Nephron progenitor cell (in vitro differentiated cells): ENCODE results near the gene METTL14.

Experiments
- DNase-seq: peaks from one replicate; pipeline ENCODE4 v3.0.0; 2021
- H3K27ac Mint-ChIP-seq: 2 replicates; pipeline ENCODE4 v1.8.0; 2021; ENCODE audit warnings: mild to moderate bottlenecking, moderate library complexity, mixed read lengths
- H3K27me3 Mint-ChIP-seq: 2 replicates; pipeline ENCODE4 v1.8.0; 2021; ENCODE audit warnings: mild to moderate bottlenecking, low read depth, mixed read lengths; ENCODE audit not compliant: poor library complexity
- H3K36me3 Mint-ChIP-seq: 2 replicates; pipeline ENCODE4 v1.8.0; 2021; ENCODE audit warnings: low read depth, mixed read lengths
- H3K4me1 Mint-ChIP-seq: 2 replicates; pipeline ENCODE4 v1.8.0; 2021; ENCODE audit warnings: mixed read lengths
- H3K4me3 Mint-ChIP-seq: 2 replicates; pipeline ENCODE4 v1.8.0; 2021; ENCODE audit warnings: mild to moderate bottlenecking, moderate library complexity, mixed read lengths
- H3K9me3 Mint-ChIP-seq: 2 replicates; pipeline ENCODE4 v1.8.0; 2021; ENCODE audit warnings: mild to moderate bottlenecking, moderate library complexity, mixed read lengths
- CTCF ChIP-seq: fragments of 200-600 bp; sonication (generic); IDR thresholded peaks from 2 replicates; pipeline ENCODE4 v1.5.0; 2021; ENCODE audit warnings: antibody characterized with exemption

Gene METTL14

GRCh38 chr4:118716304-118716703 is 31.1 kb downstream of the METTL14 start:
- DNase-seq, result no peak
- H3K4me1 Mint-ChIP-seq, result no peaks in the 10 kb centered on the region
- H3K27me3 Mint-ChIP-seq, result no peaks in the 10 kb centered on the region
- H3K4me3 Mint-ChIP-seq, result no peak overlapping the region
- TF ChIP-seq CTCF, result no peak
- peak overlapping the region; percentile 8 for H3K27ac Mint-ChIP-seq
- peaks cover 6% of the 10 kb centered on the region for H3K36me3 Mint-ChIP-seq
- no peaks in the 10 kb centered on the region for H3K9me3 Mint-ChIP-seq

DNA sequence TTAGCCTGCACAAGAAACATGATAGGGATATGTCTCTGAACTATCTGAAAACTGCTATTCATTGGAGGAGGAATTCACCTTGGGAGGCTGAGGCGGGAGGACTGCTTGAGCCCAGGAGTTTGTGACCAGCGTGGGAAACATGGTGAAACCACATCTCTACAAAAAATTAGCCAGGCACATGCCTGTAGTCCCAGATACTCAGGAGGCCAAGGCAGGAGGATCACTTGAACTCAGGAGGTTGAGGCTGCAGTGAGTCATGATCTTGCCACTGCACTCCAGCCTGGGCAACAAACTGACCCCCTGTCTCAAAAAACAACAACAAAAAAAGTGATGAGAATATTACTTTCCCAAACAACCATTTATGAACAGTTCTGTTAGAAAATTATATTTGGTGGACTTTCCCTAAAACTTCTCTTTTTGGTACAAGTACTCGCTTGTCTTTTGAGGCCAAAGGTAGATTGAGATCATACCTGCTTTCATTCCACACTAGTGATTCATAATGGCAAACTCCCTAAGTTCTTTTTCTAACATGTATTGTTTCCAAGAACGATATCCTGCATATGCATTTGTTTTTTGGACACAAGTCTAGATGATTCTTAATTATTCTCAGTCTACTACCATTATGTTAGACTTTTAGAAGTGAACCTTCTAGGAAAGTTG is 33.4 kb downstream of the METTL14 start:
- Mint-ChIP-seq H3K4me3 (no peak overlapping the region), H3K27me3 (no peaks in the 10 kb centered on the region), H3K4me1 (no peaks in the 10 kb centered on the region), H3K36me3 (no peaks in the 10 kb centered on the region), H3K9me3 (no peaks in the 10 kb centered on the region), H3K27ac (no peak overlapping the region)
- no peak for DNase-seq
- TF ChIP-seq CTCF, result no peak

GRCh38 chr4:118721752-118722151 is 36.6 kb downstream of the METTL14 start:
- H3K4me1 Mint-ChIP-seq, result no peaks in the 10 kb centered on the region
- no peak for TF ChIP-seq CTCF
- DNase-seq, result no peak
- H3K4me3 Mint-ChIP-seq, result no peak overlapping the region
- no peak overlapping the region for H3K27ac Mint-ChIP-seq
- no peaks in the 10 kb centered on the region for H3K36me3 Mint-ChIP-seq
- no peaks in the 10 kb centered on the region for H3K9me3 Mint-ChIP-seq
- H3K27me3 Mint-ChIP-seq, result no peaks in the 10 kb centered on the region

- H3K27ac Mint-ChIP-seq, result no peak overlapping the region
- H3K27me3 Mint-ChIP-seq, result no peaks in the 10 kb centered on the region
- TF ChIP-seq CTCF, result no peak
- no peak overlapping the region for H3K4me3 Mint-ChIP-seq
- no peaks in the 10 kb centered on the region for H3K4me1 Mint-ChIP-seq
- DNase-seq, result no peak
- H3K9me3 Mint-ChIP-seq, result no peaks in the 10 kb centered on the region
- H3K36me3 Mint-ChIP-seq, result no peaks in the 10 kb centered on the region
These were observed 38.2 kb downstream of the METTL14 start for GRCh38 chr4:118723369-118723768.

DNA sequence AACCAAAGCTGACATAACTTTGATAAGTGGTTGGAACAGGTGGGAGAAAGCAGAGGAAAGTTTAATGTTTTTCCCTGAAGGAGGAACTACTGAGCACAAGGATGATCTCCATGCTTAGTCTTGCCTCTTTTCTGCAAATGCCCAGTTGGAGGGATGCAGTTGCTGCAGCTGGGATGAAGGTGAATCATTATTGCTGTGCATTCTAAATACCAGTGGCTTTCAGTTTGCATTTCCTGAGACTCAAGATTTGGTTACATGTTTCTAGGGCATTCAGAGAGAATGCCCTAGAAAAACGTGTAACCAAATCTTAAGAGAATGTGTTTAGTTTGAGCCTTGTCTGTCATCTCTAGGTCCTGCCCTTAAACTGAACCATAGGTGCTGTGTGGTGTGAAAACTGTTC is 42.2 kb downstream of the METTL14 start:
- Mint-ChIP-seq H3K9me3 (no peaks in the 10 kb centered on the region), H3K4me3 (no peak overlapping the region), H3K4me1 (no peaks in the 10 kb centered on the region), H3K27ac (no peak overlapping the region), H3K27me3 (no peaks in the 10 kb centered on the region), H3K36me3 (no peaks in the 10 kb centered on the region)
- TF ChIP-seq CTCF, result no peak
- DNase-seq, result no peak
